H9 (cell line): ENCODE results near the gene AP4M1. TPM values are rescaled to one million over a fixed set of nuclear protein-coding genes. Genes with fewer than 3 reads are reported as not detected.

ENCODE experiments used
- DNase-seq: peaks from one replicate; pipeline ENCODE4 v3.0.0-alpha.2; 2017
- H2AFZ ChIP-seq: one replicate; pipeline ENCODE4 v1.6.1; 2013; ENCODE audit warnings: mild to moderate bottlenecking, low read length, control low read depth, moderate library complexity
- H2AK5ac ChIP-seq: 2 replicates; pipeline ENCODE4 v1.6.1; 2013; ENCODE audit warnings: low read length, control low read depth, mixed read lengths; ENCODE audit not compliant: insufficient read length
- H2BK120ac ChIP-seq: one replicate; pipeline ENCODE4 v1.6.1; 2013; ENCODE audit warnings: low read depth, mild to moderate bottlenecking, low read length, control low read depth, inconsistent platforms; ENCODE audit not compliant: poor library complexity, severe bottlenecking
- H2BK12ac ChIP-seq: 2 replicates; pipeline ENCODE4 v1.6.1; 2013; ENCODE audit warnings: low read length, control low read depth, mixed read lengths, low read depth; ENCODE audit not compliant: insufficient read length
- H2BK15ac ChIP-seq: 2 replicates; pipeline ENCODE4 v1.6.1; 2013; ENCODE audit warnings: low read depth, low read length, control low read depth
- H2BK20ac ChIP-seq: one replicate; pipeline ENCODE4 v1.6.1; 2013; ENCODE audit warnings: low read depth, mild to moderate bottlenecking, low read length, control low read depth, inconsistent platforms; ENCODE audit not compliant: poor library complexity, severe bottlenecking
- H2BK5ac ChIP-seq: 2 replicates; pipeline ENCODE4 v1.6.1; 2013; ENCODE audit warnings: low read length, control low read depth, mixed read lengths; ENCODE audit not compliant: insufficient read length
- H3K14ac ChIP-seq: 2 replicates; pipeline ENCODE4 v1.6.1; 2013; ENCODE audit warnings: low read length, control low read depth; ENCODE audit not compliant: insufficient read depth
- H3K18ac ChIP-seq: 2 replicates; pipeline ENCODE4 v1.6.1; 2013; ENCODE audit warnings: low read depth, mild to moderate bottlenecking, mixed read lengths, low read length, control low read depth; ENCODE audit not compliant: insufficient read length
- H3K23ac ChIP-seq: 2 replicates; pipeline ENCODE4 v1.6.1; 2013; ENCODE audit warnings: low read length, control low read depth, mixed read lengths, low read depth; ENCODE audit not compliant: insufficient read length
- H3K23me2 ChIP-seq: 2 replicates; pipeline ENCODE4 v1.6.1; 2013; ENCODE audit warnings: low read depth, mild to moderate bottlenecking, mixed read lengths, low read length, control low read depth; ENCODE audit not compliant: insufficient read length, poor library complexity, severe bottlenecking
- H3K27ac ChIP-seq: 2 replicates; pipeline ENCODE4 v1.5.1; 2013; ENCODE audit warnings: low read length, control low read depth, mixed read lengths, low read depth; ENCODE audit not compliant: insufficient read length
- H3K27me3 ChIP-seq: 2 replicates; pipeline ENCODE4 v1.6.1; 2013; ENCODE audit warnings: low read length, control low read depth, inconsistent platforms; ENCODE audit not compliant: insufficient read depth
- H3K4ac ChIP-seq: 2 replicates; pipeline ENCODE4 v1.6.1; 2013; ENCODE audit warnings: low read depth, mild to moderate bottlenecking, control low read depth, inconsistent platforms, low read length, moderate library complexity
- H3K4me1 ChIP-seq: 2 replicates; pipeline ENCODE4 v1.6.1; 2013; ENCODE audit warnings: low read length, control low read depth, inconsistent platforms; ENCODE audit not compliant: insufficient read depth
- H3K4me2 ChIP-seq: 2 replicates; pipeline ENCODE4 v1.6.1; 2013; ENCODE audit warnings: low read length, control low read depth, mixed read lengths; ENCODE audit not compliant: insufficient read length, insufficient read depth
- H3K56ac ChIP-seq: 2 replicates; pipeline ENCODE4 v1.6.1; 2013; ENCODE audit warnings: low read depth, mild to moderate bottlenecking, mixed read lengths, low read length, control low read depth; ENCODE audit not compliant: insufficient read length
- H3K79me1 ChIP-seq: 2 replicates; pipeline ENCODE4 v1.6.1; 2013; ENCODE audit warnings: low read depth, mild to moderate bottlenecking, moderate library complexity, low read length, control low read depth, inconsistent platforms; ENCODE audit not compliant: insufficient read depth, poor library complexity, severe bottlenecking
- H3K79me2 ChIP-seq: 2 replicates; pipeline ENCODE4 v1.6.1; 2013; ENCODE audit warnings: low read length, control low read depth, inconsistent platforms; ENCODE audit not compliant: insufficient read depth
- H3K9ac ChIP-seq: 2 replicates; pipeline ENCODE4 v1.6.1; 2013; ENCODE audit warnings: low read length, control low read depth, mixed read lengths; ENCODE audit not compliant: insufficient read length; ENCODE audit errors: extremely low read depth
- H3K9me3 ChIP-seq: one replicate; pipeline ENCODE4 v1.6.1; 2013; ENCODE audit warnings: low read depth, low read length, inconsistent platforms; ENCODE audit not compliant: control insufficient read depth
- H3T11ph ChIP-seq: one replicate; pipeline ENCODE4 v1.6.1; 2013; ENCODE audit warnings: mild to moderate bottlenecking, low read length, control low read depth, inconsistent platforms
- H4K20me1 ChIP-seq: one replicate; pipeline ENCODE4 v1.6.1; 2013; ENCODE audit not compliant: control insufficient read depth, insufficient read length, insufficient read depth
- H4K5ac ChIP-seq: 2 replicates; pipeline ENCODE4 v1.6.1; 2013; ENCODE audit warnings: low read depth, mild to moderate bottlenecking, mixed read lengths, low read length, control low read depth; ENCODE audit not compliant: insufficient read length
- H4K8ac ChIP-seq: replicated peaks from 2 replicates; pipeline ENCODE4 v1.6.1; 2013; ENCODE audit warnings: low read length, control low read depth, mixed read lengths, low read depth; ENCODE audit not compliant: insufficient read length
- H4K91ac ChIP-seq: 2 replicates; pipeline ENCODE4 v1.6.1; 2013; ENCODE audit warnings: low read depth, mild to moderate bottlenecking, moderate library complexity, mixed read lengths, low read length, control low read depth; ENCODE audit not compliant: insufficient read length
- H3K27ac Mint-ChIP-seq, 3 experiments: 2 replicates in 2 of 3; 3 replicates in 1 of 3; pipeline ENCODE4 v1.8.0; 2020 to 2021; ENCODE audit warnings: mixed read lengths in 3 of 3, mild to moderate bottlenecking in 1 of 3, moderate library complexity in 1 of 3
- H3K27me3 Mint-ChIP-seq: 2 replicates; pipeline ENCODE4 v1.8.0; 2021; ENCODE audit warnings: low read depth, mild to moderate bottlenecking, moderate library complexity, mixed read lengths
- H3K36me3 Mint-ChIP-seq, 3 experiments: 2 replicates in 2 of 3; 3 replicates in 1 of 3; pipeline ENCODE4 v1.8.0; 2020 to 2021; ENCODE audit warnings: low read depth in 3 of 3, mixed read lengths in 3 of 3; ENCODE audit not compliant: insufficient read depth in 1 of 3
- H3K4me1 Mint-ChIP-seq, 2 experiments: 2 replicates each; pipeline ENCODE4 v1.8.0; 2020; ENCODE audit warnings: mixed read lengths in 2 of 2
- H3K4me3 Mint-ChIP-seq, 2 experiments: 2 replicates in 1 of 2; 3 replicates in 1 of 2; pipeline ENCODE4 v1.8.0; 2020 to 2021; ENCODE audit warnings: mild to moderate bottlenecking in 2 of 2, mixed read lengths in 2 of 2, moderate library complexity in 1 of 2
- H3K9me3 Mint-ChIP-seq, 2 experiments: 2 replicates in 1 of 2; 3 replicates in 1 of 2; pipeline ENCODE4 v1.8.0; 2020; ENCODE audit warnings: mild to moderate bottlenecking in 2 of 2, mixed read lengths in 2 of 2, moderate library complexity in 1 of 2
- WGBS: extraction: QIAGEN DNeasy Blood & Tissue Kit; methylation state at CpG from one replicate; pipeline ENCODE4 v1.1.7; 2013; ENCODE audit warnings: missing lambda C conversion rate, low lambda C conversion rate, mixed read lengths; ENCODE audit not compliant: insufficient read length; ENCODE audit errors: extremely low coverage; 5-methylcytosine and 5-hydroxymethylcytosine counted together
- total RNA-seq: library from RNA; stranded (reverse); gene quantifications from 2 replicates; pipeline ENCODE4 v1.2.1, GENCODE V29; 2021
- TF ChIP-seq, protein P1 (sequence below): fragments of 200-600 bp; sonication (generic); conservative IDR thresholded peaks from 3 replicates; pipeline ENCODE4 v1.8.0; 2021; ENCODE audit warnings: antibody characterized with exemption, mild to moderate bottlenecking

AP4M1 gene
- total RNA-seq, 1 experiment from 2014 or later, result 18.8 TPM

GRCh38 chr7:100080907-100081534 lies 20.4 kb upstream of the AP4M1 start:
- Histone ChIP-seq H4K5ac (peak overlapping the region; percentile 43), H3K79me2 (peaks cover 32% of the 10 kb centered on the region), H3K4me1 (peaks cover 3% of the 10 kb centered on the region; the same call in 1 of the 2 replicates), H2BK15ac (no peak overlapping the region), H3T11ph (peak overlapping the region; percentile 25), H3K18ac (peak overlapping the region; percentile 78), H4K20me1 (no peaks in the 10 kb centered on the region), H2BK5ac (no peak overlapping the region), H3K9me3 (no peaks in the 10 kb centered on the region), H4K8ac (no peak overlapping the region), H2AK5ac (no peak overlapping the region), H2BK20ac (no peak overlapping the region), H2BK12ac (no peak overlapping the region), H3K23ac (no peak overlapping the region), H2AFZ (no peak overlapping the region), H3K4me2 (peak overlapping the region; percentile 97), H3K79me1 (no peaks in the 10 kb centered on the region), H3K23me2 (peaks cover 6% of the 10 kb centered on the region), H3K9ac (peak overlapping the region; percentile 98), H3K27ac (no peak overlapping the region), H2BK120ac (peak overlapping the region; percentile 86), H3K56ac (no peak overlapping the region), H3K4ac (no peak overlapping the region; the same call in 1 of the 2 replicates), H3K14ac (peak overlapping the region; percentile 86), H3K27me3 (no peaks in the 10 kb centered on the region), H4K91ac (peak overlapping the region; percentile 94)
- TF ChIP-seq, protein P1, sequence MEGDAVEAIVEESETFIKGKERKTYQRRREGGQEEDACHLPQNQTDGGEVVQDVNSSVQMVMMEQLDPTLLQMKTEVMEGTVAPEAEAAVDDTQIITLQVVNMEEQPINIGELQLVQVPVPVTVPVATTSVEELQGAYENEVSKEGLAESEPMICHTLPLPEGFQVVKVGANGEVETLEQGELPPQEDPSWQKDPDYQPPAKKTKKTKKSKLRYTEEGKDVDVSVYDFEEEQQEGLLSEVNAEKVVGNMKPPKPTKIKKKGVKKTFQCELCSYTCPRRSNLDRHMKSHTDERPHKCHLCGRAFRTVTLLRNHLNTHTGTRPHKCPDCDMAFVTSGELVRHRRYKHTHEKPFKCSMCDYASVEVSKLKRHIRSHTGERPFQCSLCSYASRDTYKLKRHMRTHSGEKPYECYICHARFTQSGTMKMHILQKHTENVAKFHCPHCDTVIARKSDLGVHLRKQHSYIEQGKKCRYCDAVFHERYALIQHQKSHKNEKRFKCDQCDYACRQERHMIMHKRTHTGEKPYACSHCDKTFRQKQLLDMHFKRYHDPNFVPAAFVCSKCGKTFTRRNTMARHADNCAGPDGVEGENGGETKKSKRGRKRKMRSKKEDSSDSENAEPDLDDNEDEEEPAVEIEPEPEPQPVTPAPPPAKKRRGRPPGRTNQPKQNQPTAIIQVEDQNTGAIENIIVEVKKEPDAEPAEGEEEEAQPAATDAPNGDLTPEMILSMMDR, result no peak
- no peak for DNase-seq
- Mint-ChIP-seq H3K4me3 (peak overlapping the region; percentile 91 to 98), H3K27me3 (no peaks in the 10 kb centered on the region; the same call in 1 of the 2 replicates), H3K36me3 (peaks cover 46 to 48% (median 47%) of the 10 kb centered on the region in 3 experiments), H3K27ac (peak overlapping the region; percentile 60 to 98 (median 93); a peak in 6 of 7 replicates), H3K4me1 (peaks cover 12 to 27% of the 10 kb centered on the region in 2 experiments), H3K9me3 (peaks cover 10 to 37% of the 10 kb centered on the region in 2 experiments)
- no CpG with 5 or more reads among the region's 34 CpGs for WGBS
